Body of pancreas (tissue), 4 donors: ENCODE measurements around the gene ZG16.

ENCODE experiments used
- POLR2A ChIP-seq, 3 donors: fragments of 450-650 bp; IDR thresholded peaks; one replicate each; pipeline ENCODE4 v1.6.1; 2016; ENCODE audit warnings: antibody characterized with exemption in 3 of 3, mild to moderate bottlenecking in 2 of 3
- TF ChIP-seq, protein P1 (sequence below), 7 experiments: fragments of 450-650 bp in 4 of 7; fragments of 200-600 bp in 3 of 7; sonication (generic) in 3 of 7; IDR thresholded peaks; one replicate each; pipeline ENCODE4 v1.5.1; 2016 to 2019; ENCODE audit warnings: antibody characterized with exemption in 7 of 7

- no peak for TF ChIP-seq POLR2A (IDR thresholded peaks at IDR 0.05)
- TF ChIP-seq, protein P1, sequence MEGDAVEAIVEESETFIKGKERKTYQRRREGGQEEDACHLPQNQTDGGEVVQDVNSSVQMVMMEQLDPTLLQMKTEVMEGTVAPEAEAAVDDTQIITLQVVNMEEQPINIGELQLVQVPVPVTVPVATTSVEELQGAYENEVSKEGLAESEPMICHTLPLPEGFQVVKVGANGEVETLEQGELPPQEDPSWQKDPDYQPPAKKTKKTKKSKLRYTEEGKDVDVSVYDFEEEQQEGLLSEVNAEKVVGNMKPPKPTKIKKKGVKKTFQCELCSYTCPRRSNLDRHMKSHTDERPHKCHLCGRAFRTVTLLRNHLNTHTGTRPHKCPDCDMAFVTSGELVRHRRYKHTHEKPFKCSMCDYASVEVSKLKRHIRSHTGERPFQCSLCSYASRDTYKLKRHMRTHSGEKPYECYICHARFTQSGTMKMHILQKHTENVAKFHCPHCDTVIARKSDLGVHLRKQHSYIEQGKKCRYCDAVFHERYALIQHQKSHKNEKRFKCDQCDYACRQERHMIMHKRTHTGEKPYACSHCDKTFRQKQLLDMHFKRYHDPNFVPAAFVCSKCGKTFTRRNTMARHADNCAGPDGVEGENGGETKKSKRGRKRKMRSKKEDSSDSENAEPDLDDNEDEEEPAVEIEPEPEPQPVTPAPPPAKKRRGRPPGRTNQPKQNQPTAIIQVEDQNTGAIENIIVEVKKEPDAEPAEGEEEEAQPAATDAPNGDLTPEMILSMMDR (IDR thresholded peaks at IDR 0.05) = no peak
These were observed 37.1 kb downstream of the ZG16 start for GRCh38 chr16:29815032-29815721.
